HG02623 (cell line): ENCODE results near the gene DNAH17.

Experiments
- ATAC-seq: cut with Tn5 transposase; IDR thresholded peaks from one replicate; pipeline ENCODE4 v1.9.1; 2021; ENCODE audit warnings: moderate library complexity; ENCODE audit not compliant: unreplicated experiment

Gene DNAH17, protein sequence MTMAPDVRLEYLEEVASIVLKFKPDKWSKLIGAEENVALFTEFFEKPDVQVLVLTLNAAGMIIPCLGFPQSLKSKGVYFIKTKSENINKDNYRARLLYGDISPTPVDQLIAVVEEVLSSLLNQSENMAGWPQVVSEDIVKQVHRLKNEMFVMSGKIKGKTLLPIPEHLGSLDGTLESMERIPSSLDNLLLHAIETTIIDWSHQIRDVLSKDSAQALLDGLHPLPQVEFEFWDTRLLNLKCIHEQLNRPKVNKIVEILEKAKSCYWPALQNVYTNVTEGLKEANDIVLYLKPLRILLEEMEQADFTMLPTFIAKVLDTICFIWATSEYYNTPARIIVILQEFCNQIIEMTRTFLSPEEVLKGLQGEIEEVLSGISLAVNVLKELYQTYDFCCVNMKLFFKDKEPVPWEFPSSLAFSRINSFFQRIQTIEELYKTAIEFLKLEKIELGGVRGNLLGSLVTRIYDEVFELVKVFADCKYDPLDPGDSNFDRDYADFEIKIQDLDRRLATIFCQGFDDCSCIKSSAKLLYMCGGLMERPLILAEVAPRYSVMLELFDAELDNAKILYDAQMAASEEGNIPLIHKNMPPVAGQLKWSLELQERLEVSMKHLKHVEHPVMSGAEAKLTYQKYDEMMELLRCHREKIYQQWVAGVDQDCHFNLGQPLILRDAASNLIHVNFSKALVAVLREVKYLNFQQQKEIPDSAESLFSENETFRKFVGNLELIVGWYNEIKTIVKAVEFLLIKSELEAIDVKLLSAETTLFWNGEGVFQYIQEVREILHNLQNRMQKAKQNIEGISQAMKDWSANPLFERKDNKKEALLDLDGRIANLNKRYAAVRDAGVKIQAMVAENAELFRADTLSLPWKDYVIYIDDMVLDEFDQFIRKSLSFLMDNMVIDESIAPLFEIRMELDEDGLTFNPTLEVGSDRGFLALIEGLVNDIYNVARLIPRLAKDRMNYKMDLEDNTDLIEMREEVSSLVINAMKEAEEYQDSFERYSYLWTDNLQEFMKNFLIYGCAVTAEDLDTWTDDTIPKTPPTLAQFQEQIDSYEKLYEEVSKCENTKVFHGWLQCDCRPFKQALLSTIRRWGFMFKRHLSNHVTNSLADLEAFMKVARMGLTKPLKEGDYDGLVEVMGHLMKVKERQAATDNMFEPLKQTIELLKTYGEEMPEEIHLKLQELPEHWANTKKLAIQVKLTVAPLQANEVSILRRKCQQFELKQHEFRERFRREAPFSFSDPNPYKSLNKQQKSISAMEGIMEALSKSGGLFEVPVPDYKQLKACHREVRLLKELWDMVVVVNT (N-terminal part only)

DNA sequence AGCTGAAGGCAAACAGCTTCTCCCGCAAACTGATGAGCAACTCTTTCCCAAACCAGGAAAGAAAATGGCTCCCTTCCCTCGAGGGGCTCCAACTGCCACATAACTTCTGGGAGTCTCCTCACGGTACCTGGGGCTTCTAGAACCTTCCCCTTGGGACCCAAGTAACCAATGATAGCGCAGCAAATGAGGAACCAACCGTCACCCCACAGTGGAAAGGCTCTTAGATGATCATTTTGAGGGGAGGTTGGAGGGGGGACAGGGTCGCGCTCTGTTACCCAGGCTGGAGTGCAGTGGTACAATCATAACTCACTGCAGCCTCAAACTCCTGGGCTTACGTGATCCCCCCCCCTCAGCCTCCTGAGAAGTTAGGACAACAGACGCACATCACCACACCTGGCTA lies at the start of gene DNAH17:
Gene DNAH17, minus strand, starts transcription at position 101 of the 400 bp plus-strand sequence. CDS start 2,339 bp downstream, outside the sequence.
- ATAC-seq: no peak

DNA sequence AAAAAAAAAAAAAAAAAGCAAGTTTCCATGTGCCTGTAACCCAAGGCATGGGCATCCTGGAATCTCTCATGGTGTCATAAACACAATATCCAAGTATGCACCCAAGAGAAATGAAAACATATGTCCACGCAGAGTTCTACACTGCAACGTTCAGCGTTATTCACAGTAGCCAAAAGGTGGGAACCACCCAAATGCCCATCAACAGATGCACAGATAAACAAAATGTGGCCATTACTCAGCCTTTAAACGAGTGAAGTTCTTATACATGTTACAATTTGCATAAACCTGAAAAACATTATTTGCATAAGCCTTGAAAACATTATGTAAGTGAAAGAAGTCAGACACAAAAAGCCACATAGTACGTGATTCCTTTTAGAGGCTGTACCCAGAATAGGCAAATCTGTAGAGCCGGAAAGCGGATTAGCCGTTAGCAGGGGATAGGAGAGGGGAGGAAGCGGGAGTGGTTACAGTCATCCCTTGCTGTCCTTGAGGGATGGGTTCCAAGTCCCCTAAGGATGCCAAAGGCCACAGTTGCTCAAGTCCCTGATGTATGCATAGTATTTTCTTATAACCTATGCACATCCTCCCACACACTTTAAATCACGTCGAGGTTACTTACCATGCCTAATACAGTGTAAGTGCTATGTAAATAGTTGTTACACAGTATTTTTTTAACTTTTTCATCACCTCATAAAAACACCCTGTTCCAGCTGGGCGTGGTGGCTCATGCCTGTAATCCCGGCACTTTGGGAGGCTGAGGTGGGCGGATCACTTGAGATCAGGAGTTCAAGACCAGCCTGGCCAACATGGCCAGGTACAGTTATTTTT lies 47.3 kb upstream of the DNAH17 start:
- no peak for ATAC-seq

DNA sequence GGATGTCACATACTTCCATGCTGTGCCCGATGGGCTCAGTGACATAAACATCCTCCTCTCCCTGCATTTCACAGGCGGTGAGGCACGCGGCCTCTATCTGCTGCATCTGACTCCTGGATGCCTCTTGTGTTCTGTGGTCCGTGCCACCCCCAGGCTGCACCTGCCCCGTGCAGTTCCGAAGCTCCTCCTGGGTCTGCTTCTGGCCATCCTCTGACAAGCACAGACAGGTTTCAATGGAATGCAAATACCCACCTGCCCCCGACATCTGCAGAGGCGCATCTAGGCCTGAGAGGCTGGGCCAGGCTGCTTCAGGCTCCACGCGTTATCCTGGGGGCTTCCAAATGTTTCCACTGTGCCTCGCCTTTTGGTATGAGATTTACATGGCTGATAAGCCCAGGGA lies 46.3 kb upstream of the DNAH17 start:
- no peak for ATAC-seq

DNA sequence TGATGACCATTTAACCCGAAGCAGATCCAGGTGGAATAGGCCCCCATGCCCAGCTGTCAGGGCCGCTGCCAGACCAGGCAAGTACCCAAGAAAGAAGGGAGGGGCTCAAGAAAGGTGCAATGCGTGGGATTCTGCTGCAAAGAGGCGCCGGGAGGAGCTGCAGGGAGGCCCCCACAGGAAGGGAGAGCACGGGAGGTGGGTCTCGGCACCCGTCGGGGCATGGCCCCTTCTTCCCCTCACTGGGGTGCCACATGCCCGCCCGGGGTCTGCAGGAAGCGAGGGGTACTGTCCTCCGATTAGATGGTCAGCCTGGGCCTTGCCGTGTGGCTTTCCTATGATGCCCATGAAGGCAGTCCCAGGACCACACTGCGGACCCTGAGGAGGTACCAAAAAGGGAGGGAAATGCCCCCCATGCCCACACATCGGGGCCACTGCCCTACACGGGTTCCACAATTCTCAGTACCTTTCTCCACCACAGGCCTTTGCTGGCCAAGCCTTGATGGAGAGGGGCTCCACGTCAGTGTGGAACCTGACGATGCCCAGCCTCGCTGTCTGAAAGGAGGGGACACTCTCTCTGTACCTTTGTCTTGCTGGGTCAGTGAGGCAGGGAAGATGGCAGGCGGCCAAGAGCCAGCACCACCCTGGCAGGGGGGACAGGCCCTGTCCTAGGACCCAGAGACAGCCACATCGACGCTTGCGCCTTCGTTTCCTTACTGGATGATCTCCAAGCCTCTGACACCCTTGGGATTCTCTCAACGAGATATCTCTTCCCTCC lies 45.5 kb upstream of the DNAH17 start:
- ATAC-seq: no peak

DNA sequence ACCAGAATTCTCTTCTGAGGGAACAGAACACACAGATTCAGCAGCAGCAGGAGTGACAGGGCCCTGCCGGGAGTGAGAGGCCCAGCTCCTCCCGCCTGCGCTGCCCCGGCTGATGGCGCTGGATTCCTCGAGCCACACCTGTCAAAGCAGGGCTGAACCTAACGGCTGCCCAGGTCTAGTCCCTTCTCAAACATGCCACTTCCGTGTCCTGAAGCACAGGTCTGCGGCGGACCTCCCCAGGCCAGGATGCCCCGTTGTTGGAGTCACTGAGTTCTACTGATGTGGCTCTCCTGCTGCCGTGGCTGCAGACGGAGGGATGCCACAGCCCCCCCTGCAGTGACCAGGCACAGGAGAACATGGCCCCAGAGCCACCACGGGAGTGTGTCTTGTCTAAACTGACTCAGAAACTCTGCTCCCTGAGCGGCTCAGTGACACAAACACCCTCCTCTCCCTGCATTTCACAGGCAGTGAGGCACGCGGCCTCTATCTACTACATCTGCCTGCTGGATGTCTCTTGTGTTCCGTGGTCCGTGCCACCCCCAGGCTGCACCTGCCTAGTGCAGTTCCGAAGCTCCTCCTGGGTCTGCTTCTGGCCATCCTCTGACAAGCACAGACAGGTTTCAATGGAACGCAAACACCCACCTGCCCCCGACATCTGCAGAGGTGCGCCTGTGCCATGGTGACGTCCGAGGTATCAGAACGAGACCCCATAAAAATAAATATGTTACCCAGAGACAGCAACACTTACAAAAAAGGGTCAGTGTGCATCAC lies 44.7 kb upstream of the DNAH17 start:
- no peak for ATAC-seq

DNA sequence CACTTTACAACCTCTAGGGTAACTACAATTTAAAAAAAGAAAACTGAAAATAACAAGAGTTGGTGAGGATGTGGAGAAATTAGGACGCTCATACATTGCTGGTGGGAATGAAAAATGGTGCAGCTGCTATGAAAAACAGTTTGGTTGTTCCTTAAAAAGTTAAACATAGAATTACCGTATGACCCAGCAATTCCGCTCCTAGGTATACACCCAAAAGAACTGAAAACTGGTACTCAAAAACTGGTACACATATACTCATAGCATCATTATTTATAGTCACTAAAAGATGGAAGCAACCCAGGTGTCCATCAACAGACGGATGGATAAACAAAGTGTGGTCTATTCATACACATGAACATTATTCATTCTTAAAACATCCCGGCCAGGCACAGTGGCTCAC lies 42.9 kb upstream of the DNAH17 start:
- no peak for ATAC-seq

DNA sequence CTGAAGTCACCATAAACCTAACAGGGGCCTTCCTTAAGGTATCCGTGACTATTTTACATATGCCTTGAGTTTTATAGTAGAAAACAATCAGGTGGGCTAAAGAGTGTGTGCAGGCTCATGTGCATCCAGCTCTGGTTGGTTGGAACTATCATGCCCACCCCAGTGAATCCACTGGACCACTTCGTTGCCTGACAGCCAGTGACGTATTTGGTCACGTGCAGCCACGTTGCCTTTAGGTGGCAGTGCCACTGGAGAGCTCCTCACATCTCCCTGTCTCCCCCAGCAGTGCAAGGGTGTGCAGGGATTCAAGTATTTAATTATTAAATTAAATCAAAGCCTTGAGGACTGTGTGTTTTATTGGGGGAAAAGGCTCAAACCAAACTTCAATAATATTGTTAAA lies 42.1 kb upstream of the DNAH17 start:
- ATAC-seq: no peak

DNA sequence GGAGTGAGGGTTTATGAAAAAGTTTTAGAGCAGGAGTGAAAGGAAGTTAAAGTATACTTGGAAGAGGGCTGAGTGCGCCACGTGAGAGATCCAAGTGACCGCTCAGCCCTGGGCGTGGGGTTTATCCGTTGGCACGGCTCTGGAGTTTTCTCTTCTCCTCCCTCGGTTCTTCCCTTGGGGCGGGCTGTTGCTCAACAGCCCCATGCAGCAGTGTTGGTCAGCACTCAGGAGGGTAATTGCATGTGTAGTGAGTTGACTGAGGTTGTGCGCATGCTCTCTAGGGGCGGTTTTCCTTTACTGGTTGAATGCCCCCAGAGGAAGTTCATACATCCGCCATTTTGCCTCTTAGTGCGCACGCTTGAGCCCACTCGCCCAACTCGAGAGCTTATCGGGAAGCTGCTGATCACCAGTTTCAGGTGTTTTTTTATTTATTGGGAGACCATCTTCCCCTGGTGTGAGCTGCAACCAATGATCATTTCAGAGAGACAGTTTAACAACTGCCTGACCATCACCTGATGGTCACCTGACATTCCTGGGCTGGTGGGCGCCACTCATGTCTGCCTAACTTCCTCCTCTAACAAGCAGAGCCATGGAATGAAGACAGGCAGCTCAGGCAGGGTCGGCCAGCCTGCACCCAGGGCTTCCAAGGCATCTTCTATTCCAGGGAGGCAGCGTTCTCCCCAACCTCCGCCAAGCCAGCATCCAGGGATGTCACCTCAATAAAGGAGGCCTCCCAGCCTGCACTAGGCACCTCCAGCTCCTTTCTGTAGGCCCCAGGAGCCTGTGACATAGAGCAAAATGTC lies 41.3 kb upstream of the DNAH17 start:
- ATAC-seq: no peak

DNA sequence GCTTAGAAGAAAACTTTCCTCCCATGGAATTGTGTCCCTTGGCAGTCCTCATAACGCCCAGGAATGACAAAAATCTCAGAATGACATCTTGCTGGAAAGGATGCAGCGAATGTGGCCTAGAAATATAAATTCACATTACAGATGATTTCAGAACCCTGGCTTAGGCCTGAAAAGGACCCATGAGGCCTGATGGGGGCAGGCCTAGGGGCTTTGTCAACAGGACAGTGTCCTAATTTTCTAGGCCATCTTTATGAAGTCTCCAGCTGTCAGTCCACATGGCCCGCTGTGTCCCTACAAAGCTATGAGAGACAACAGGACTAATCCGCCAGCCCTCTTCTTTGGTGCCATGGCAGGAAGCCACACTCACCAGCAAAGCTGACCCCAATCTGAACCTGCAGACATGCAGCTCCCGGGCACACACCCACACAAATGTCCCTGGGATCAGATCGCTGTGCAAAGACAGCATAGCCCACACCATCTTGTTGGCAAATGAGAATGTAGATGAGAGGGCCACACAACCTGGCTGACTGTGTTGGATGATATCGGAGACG lies 40.4 kb upstream of the DNAH17 start:
- ATAC-seq: no peak

DNA sequence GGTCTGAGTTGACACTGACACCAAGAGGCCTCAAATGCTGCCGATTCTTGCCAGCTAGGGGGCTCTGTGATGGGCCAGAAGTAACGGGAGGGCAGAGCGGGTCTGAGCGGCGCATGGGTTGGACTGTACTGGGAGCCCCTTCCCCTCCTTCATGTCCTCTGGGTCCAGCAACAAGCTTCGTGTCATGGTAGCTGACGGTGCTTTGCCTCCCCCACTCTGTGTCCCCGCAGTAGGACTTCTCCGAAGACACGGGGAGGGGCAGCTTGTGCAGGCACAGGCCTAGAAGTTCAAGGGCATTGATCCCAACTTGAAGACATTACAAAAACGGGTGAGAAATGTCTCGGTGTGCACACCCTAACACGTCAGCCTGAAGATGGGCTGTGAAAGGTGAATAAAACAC lies 39.8 kb upstream of the DNAH17 start:
- ATAC-seq: no peak

DNA sequence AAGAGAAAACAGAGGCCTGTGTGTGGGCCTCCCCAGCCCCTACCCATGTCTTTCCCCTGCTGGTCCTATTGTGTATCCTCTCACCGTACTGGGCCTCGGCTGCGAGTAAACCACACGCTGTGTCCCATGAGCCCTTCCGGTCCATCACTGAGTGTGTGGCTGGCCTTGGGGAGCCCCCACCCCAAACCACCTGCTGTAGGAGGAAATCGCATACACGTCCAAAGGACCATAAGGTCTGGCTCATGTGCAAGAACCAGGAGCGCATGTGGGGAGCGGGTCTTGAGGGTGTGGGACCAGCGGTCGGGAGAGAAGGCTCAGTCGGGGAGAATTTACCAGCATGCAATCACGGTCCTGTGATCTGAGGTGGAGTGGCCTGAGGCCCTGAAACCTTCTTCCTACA lies 38.4 kb upstream of the DNAH17 start:
- ATAC-seq: no peak

DNA sequence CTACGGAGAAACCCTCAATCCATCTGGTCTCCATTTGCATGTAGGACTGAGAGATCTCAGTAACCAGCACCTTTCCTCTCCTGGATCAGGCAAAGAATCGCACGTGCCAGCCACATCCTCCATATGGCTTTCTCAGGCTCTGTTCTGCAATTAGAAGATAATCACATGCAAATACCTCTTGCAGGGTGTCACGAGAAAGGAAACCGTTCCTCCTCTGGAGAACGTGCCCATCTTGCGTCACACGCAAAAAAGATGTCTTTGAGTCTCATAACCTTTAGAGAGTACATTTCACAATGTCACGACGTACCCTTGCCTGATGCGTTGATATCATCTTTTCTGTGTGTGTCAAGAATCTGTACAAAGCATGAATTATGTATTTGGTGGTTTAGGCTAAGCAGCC lies 36.2 kb upstream of the DNAH17 start:
- ATAC-seq: no peak

DNA sequence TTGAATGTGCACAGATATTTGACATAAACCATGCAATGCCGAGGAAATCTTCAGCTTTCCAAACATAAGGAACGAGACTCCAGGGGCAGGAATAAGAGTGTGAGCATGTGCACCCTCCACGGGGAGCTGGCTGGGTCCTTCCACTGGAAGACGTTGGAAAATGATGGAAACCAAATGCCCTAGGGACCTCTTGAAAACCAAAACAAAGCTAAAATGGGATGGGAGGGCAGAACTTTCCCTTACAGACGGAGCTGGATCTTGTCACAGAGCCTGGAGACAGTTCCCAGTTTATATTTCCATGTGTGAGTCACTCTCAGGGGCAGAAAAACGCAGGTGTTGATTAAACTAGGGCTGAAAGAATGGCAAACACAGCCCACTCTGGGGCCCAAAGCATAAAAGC lies 34.4 kb upstream of the DNAH17 start:
- no peak for ATAC-seq

DNA sequence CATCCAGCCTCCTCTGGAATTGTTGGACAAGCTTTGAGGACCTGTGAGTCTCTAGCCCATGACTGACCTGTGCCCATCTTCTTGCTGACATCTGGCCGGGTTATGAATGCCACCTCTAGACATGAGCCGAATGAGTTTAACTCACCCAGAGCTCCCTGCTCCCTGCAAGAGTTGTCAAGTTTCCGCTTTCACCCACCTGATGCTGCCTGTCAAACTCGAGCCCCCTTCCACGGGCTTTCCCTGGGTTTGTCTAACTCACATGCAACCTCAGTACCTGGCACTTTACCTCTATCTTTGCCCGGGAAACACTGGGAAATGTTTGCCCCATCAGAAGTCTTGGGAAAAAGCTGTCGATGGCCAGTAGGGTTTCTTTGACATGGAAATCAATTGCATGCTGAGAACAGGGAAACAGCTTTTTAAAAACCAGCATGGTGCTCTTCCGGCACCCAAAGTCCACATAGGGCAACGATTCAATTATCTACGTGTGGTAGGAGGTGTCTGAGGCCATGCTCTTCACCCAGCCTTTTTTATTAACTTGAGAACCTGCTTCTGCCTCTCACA lies 33.8 kb upstream of the DNAH17 start:
- ATAC-seq: no peak

DNA sequence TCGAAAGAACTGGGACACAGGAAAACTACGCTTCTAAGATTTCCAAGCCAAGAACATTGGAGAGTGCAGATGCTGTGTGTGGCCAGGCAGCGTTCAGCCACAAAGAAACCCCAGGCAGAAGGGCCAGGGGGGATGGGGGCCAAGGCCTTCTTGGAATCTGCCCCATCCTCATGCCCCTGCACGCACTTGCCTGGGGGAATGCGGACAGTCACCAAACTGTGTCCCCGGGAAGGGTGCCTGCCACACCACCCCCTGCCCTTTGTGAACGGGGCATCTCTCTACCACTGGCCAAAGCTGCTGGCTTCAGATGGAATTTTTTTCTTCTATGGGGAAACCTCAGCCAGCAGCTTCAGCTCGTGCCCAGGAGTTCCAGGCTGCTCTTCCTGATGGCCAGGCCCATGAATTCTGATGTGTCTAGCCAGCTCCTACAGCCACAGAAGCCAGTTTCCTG lies 32.0 kb upstream of the DNAH17 start:
- ATAC-seq: no peak

DNA sequence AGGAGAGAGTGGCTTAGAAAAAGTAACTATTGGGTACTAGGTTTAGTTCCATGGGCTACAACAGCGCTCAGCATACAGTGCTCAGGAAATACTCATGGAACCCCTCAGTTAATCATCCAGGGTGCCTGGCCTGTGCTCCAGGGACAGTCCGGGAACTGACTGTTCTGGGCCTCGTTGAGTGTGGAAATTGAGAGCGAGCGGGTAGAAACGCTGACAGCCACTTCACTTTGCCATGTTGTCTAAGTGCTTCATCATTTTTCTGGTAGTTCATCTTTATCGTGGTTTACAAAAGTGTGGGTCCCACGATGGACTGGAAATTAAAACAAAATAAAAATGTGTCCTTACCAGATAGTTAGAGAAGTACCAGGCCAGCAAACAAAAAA lies 31.6 kb upstream of the DNAH17 start:
- no peak for ATAC-seq

DNA sequence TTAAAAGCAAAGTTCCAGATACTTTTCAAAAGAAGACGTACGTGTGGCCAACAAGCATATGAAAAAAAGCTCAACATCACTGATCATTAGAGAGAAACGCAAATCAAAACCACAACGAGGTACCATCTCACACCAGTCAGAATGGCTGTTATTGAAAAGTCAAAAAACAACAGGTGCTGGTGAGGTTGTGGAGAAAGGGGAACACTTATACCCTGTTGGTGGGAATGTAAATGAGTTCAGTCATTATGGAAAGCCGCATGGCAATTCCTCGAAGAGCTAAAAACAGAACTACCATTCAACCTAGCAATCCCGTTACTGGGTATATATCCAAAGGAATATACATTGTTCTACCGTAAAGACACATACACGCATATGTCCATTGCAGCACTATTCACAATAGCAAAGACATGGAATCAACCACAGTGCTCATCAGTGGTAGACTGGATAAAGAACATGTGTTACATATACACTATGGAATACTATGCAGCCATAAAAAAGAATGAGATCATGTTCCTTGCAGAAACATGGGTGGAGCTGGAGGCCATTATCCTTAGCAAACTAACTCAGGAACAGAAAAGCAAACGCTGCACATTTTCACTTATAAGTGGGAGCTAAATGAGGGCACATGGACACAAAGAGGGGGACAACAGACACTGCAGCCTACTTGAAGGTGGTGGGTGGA lies 31.1 kb upstream of the DNAH17 start:
- ATAC-seq: no peak
